ENCODE measurements around the gene GJB5.

- TF ChIP-seq POLR2A (IDR thresholded peaks at IDR 0.05; ENCODE audit: low read length) (no peak), GATA1 (IDR thresholded peaks at IDR 0.05; ENCODE audit: low read depth, low read length) (no peak)
Observed at GRCh38 chr1:34739613-34740012, 15.2 kb upstream of the GJB5 start.

All from erythroblast (primary cell).